GM19468 (cell line): Measurements from ENCODE around the gene MAP4K3.
A peak's percentile ranks its signal among the peaks of the same experiment; 100 is the strongest.
"Not testable (repeated sequence)": the region's sequence is repeated elsewhere in the genome, so short reads cannot be mapped to it uniquely, and the experiment has no call there.

Experiments
- ATAC-seq: cut with Tn5 transposase; IDR thresholded peaks from one replicate; pipeline ENCODE4 v1.9.1; 2021; ENCODE audit warnings: mild to moderate bottlenecking, moderate library complexity, moderate number of reproducible peaks; ENCODE audit not compliant: unreplicated experiment; ENCODE audit errors: extremely low read depth

MAP4K3 gene

DNA sequence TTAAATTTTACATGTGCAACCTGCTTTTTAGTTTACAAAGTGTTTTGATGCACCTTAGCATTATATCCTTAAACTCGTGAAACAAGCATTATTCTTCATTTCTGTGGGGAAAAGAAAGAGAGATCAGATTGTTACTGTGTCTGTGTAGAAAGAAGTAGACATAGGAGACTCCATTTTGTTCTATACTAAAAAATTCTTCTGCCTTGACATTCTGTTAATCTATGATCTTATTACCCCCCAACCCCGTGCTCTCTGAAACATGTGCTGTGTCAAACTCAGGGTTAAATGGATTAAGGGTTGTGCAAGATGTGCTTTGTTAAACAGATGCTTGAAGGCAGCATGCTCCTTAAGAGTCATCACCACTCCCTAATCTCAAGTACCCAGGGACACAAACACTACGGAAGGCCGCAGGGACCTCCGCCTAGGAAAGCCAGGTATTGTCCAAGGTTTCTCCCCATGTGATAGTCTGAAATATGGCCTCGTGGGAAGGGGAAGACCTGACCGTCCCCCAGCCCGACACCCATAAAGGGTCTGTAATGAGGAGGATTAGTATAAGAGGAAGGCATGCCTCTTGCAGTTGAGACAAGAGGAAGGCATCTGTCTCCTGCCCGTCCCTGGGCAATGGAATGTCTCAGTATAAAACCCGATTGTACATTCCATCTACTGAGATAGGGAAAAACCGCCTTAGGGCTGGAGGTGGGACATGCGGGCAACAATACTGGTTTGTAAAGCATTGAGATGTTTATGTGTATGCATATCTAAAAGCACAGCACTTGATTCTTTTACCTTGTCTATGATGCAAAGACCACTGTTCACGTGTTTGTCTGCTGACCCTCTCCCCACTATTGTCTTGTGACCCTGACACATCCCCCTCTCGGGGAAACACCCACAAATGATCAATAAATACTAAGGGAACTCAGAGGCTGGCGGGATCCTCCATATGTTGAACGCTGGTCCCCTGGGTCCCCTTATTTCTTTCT is 115.7 kb downstream of the MAP4K3 start:
- not testable (repeated sequence) for ATAC-seq

DNA sequence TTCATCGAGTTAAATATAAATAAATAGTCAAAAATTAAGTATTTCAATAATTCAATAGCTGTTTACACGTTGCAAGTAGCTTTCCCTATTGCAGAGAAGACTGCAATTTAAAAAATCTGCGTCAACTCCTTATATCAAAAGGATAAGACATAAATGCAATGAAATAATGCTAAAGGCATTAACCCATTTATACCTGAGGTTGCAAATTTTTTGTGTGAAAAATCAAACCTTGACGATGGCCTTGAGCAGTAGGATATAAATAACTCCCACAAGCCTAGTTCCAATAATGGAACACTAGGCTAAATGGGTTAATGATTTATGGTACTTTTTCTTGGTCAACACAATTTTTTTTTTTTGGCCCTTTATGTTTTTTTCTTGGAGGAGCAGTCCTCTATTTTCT is 116.9 kb downstream of the MAP4K3 start:
- no peak for ATAC-seq

DNA sequence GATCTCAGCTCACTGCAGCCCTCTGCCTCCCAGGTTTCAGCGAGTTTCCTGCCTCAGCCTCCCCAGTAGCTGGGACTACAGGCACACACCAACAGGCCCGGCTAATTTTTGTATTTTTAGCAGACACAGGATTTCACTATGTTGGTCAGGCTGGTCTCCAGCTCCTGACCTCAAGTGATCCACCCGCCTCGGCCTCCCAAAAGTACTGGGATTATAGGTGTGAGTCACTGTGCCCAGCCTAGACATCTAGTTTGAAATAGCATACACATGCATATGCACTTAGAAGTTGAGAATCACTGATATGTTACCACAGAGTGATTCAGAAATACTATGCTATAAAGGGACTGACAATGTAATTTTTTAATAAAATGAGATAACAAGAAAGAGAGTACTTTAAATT is 123.5 kb downstream of the MAP4K3 start:
- ATAC-seq = no peak

DNA sequence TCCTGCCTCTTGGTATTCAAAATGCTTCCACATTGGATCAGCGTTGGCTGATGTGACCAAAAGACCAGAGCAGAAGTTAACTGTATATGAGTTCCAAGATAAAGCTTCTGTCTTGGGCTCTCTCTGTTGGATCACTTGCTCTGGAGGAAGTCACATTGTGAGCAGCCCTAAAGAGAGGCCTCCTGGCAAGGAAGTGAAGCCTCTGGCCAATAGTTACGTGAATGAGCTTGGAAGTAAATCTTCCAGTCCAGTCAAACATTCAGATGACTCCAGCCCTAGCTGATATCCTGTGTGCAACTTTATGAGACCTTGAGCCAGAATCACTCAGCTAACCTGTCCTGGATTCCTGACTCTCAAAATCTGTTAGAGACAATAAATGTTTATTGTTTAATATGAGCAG is 125.6 kb downstream of the MAP4K3 start:
- no peak for ATAC-seq

DNA sequence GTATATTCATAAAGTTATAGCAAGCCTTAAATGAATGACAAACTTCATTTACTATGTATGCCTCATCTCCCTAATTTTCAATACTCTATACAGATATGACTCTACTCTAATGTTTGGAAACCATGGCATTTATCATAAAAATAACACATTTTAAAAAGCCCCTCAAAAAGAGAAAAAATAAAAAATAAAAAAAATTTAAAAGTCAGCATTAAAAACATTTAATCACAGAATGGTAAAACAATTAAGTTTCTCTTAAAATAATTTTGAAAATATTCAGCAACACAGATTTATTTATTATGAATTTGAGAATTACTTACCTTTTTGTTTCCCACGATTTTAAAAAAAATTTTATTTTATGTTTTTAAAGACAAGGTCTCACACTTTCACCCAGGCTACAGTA is 128.3 kb downstream of the MAP4K3 start:
- ATAC-seq = no peak

DNA sequence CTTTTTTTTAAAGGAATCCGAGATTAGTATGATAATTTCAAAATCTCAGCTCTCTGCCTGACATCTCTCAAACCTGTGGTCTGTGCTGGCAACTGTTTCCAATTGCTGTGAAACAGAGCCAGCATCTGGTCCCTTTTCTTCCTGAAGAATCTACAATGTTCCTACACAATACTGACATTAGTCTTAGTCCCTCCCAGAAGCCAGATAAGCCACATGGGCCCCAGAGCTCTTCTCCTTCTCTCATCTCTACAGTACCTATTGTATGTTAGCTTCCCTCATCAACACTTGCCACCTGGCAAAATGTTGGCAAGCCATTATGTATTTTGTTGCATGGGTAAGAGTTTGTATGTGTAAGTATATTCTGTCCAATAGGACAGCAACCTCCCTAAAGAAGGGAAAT is 130.5 kb downstream of the MAP4K3 start:
- ATAC-seq = no peak

DNA sequence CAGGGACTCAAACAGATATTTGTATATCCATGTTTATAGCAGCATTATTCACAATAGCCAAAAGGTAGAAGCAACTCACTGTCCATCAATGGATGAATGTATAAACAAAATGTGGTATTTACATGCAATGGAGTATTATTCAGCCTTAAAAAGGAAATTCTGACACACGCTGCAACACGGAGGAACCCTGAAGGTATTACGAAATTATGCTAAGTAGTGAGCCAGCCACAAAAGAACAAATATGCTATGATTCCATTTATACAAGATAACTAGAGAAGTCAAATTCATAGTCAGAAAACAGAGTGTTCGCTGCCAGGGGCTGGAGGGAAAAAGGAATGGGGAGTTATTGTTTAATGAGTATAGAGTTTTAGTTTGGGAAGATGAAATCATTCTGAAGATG is 132.4 kb downstream of the MAP4K3 start:
- no peak for ATAC-seq

DNA sequence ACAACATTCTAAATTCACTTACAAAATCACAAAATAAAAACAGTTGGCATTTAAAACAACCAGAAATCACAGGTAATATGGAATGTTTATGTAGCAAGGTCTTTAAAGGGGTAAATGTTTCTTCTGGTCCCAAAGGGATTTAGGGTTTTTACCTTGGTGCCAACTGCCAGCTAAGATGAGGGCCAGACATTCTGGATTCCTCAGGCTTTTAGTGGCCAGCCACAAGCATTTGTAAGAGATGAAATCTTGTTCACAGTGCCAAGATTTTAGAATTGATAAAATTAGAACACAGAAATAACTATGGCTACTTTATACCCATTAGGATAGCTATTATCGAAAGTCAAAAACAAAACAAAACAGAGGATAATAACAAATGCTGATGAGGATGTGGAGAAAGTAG is 132.9 kb downstream of the MAP4K3 start:
- no peak for ATAC-seq

DNA sequence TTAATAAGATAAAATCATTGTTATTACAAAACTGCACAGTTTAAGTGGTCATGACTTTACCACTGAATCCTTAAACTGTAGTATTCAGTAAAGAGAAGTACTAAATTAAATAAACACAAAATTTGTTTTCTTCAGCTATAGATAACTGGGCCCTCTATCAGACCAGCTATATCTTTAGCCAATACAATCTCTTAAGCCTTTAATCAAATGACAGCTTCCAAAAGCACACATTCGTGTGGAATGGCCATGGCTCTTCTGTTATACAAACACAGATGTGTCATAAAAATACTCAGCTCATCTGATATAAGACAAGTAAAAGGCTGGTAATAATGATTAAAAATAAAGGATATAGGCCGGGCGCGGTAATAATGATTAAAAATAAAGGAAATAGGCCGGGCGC is 135.7 kb downstream of the MAP4K3 start:
- no peak for ATAC-seq

DNA sequence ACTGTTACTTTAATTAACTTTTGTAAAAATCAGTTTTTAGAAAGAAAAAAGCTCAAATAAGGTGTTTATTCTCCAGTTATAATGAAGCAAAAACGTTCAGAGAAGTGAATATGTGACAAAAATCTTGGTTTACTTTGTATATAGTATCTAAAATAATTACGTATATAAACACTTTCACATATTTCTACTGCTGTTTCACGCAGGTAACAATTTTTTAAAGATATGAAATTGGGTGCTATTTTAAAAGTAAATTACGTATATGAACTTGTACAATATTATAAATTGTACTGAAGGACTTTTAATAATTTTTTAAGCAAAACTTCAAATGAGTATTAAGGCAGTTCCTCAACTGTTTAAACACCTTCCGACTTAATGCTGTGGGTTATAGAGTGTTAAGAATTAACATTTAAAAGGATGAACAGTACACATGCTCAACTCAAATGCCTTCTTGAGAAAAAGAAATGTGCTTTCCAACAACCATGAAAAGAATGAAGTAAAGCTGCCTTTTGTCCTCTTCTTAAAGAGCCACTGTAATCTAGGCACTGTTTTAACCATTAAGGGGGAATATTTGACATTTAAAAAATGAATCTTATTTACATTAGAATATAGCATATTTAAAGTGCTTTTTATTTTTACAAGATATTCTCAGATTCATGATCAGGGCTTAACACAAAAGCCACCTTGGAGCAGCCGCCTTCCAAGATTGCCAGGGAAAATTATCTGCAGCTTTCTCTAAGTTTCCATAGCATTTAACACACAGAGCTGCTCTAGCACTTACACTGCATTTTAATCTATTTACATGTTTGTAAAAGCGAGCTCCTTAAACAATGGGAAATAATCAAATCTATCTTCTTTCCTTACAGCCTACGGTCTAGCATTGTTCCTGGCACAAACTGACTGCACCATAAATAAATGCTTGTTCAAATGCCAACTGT is 136.8 kb downstream of the MAP4K3 start:
- no peak for ATAC-seq

DNA sequence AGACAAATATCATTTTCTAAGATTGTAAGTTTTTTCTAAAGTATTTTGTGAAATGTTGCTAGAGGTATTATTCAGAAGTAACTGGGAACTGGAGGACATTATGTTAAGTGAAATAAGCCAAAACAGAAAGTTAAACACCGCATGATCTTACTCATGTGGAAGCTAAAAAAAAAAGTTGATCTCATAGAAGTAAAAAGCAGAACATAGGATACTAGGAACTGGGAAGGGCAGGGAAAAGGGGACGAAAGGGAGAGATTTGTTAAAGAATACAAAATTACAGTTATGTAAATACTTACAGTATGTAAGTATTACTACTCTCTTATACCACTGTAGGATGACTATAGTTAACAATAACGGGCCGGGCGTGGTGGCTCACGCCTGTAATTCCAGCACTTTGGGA is 146.7 kb downstream of the MAP4K3 start:
- no peak for ATAC-seq

DNA sequence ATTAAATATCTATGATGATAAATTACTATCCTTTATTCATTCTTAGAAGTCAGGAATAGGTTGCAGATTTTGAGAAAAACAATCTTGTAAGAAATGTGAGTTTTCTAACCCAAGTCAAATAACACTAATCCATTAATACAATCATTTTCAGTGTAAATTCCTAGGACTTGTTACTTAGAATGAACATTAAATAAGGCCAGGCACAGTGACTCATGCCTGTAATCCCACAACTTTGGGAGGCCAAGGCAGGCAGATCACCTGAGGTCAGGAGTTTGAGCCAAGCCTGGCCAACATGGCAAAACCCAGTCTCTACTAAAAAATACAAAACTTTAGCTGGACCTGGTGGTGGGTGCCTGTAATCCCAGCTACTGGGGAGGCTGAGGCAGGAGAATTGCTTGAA is 147.5 kb downstream of the MAP4K3 start:
- ATAC-seq = no peak

DNA sequence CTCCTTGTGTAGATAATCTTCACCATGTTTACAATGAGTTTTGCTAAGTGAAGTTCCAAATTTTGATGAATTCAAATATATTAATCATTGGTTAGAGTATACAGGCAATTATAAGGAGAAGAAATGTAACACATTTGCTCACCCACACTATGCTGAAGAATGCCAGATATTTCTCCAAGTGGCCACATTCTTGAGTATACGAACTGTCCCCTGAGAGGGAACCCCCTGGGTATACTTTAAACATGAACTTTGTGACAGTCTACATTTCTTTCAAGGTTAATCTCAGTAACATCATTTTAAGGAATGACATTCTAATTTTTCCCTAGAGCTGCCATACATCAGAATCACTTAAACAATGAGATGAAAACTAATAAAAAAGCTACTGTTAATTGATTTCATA is 153.5 kb downstream of the MAP4K3 start:
- ATAC-seq = no peak

DNA sequence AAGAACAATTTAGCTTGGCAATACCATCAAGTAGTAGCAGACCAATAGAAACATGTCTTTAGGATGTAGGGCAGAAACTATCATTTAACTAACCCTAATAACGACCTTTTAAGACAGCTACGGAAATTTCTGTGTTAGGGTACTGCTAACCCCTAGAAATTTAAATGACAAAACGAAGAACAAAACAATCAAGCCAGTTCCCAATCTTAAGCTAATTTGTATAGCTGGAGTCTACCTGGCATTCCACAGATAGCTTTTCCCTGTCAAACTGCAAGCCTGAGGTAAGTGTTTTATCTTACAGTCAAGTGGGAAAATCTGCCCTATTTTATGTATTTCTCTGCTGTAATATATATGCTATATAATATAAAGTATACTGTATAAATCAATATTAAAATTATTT is 155.7 kb downstream of the MAP4K3 start:
- no peak for ATAC-seq

DNA sequence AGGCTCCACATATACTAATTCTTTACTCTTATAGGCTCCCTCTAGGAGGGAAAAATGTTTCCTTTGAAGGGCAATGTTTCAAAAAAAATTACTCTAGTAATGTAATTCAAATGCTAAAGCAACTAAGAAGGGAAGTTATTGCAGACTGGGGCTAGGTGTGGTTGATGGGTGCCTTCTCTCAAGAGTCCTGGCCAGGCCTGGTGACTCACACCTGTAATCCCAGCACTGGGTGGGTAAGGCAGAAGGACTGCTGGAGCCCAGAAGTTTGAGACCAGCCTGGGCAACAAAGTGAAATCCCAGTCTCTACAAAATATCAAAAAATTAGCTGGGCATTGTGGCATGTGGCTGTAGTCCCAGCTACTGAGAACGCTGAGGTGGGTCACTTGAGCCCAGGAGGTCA is 162.1 kb downstream of the MAP4K3 start:
- ATAC-seq = no peak

DNA sequence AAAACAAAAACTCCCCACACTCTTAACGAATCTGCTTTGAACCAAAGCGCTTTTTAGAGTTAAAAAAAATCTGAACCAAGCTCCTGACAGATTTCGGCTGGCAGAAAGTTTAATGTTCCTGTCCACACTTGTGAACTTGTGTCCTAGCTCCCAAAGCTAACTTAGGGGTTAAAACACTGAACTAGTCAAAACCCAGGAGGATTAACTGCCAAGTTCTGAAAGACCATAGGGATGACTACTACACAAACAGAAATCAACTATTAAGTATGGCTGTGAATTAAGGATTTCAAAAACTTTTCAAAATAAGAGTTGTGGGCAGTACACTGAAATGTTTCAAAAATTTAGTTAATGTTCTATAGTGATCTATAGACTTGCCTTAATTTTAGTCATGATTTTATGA is 167.1 kb downstream of the MAP4K3 start:
- ATAC-seq = no peak

DNA sequence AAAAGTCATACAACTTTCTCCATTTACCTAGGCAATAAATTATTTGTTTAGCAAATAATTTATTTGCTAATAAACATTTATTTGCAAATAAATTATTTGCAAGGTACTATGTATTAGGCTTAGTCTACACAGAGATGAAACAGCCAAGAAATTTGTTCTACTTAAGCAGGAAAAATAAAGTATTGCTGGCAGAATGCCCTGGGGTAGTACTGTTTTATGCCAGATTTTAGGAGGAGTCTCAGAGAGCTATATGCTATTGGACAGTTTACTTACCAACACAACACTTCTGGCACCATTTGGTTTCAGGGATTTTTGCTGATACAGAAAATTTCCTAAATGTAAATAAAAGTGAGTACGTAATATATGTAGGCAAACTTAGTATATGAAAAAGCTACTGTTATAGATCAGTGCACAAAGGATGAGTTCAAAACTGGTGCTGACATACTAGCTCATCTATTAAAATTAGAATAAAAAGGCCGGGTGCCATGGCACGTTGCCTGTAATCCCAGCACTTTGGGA is 170.1 kb downstream of the MAP4K3 start:
- no peak for ATAC-seq

DNA sequence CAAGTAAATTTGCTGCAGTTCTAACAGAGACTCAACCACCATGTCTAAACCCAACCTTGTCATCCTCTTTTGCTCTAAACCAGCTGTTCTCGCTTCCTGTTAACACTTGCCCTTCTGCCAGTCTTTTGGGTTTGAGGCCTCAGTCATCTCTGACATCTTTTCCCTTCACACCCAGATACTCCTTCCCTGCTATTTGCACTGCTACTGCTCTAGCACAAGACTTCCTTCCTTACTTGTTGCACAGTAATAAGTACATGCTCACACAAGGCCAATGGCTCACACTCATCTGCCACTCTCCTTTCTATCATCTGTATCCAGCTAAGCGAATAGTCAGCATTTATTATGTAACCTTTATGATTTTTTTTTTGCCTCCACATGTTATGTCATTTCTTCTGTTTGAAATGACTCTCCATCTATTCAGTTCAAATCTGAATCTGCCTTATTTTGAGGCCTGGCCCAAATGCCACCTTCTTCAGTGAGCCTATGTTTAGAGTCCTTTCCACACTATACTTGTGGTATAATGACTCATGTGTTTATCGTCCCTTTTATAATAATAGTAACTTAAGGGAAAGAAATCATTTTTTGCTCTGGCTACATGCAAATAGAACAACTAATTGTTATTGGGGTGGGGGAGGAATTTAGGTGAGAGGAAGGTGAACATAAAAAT is 170.8 kb downstream of the MAP4K3 start:
- ATAC-seq = peak; percentile 65

DNA sequence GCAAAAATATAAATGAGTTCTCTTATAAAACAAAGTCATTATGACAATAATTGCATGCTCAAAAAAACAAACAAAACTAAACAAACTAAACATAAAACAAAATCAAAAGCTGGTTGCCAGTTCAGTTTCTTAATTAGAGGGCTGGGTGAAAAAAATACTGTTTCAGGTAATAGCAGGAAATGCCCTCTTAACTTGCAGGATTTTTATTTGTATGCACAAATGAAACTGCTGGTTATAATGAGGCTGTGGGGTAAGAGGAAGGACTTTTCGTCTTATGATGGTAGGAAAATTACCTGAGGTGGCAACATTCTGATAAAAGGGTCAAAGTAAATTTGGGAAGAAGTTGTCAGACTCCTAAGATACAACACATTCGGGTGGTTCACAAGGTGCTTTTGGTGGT is 171.8 kb downstream of the MAP4K3 start:
- ATAC-seq = no peak

DNA sequence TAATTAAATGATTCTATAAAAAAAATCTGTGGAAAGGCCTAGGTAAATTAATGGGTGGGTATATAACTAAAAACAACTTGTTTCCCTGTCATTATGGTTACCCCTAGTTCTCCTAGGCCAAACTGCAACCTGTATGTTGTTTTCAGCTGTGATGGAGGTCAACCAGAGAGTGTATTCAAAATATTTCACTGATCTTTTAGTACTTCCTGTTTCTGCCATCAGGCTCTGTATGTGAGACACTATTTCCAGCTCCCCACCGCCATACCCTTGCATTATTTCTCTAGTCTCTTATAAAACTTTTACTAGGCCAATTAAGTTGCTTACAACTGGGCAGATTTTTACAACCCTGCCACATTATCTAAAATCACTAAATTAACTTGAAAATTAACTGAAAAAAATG is 172.4 kb downstream of the MAP4K3 start:
- ATAC-seq = no peak
